Skeletal muscle tissue (tissue), 4 donors: ENCODE results near the gene IREB2. TPM values are rescaled to one million over a fixed set of nuclear protein-coding genes. Genes with fewer than 3 reads are reported as not detected.
"Not testable (repeated sequence)": the region's sequence is repeated elsewhere in the genome, so short reads cannot be mapped to it uniquely, and the experiment has no call there.

Experiments used
- H3K27ac ChIP-seq: one replicate; pipeline ENCODE4 v1.7.0; 2013; ENCODE audit warnings: mild to moderate bottlenecking, low read depth, low read length, inconsistent platforms
- H3K27me3 ChIP-seq, 3 donors: one replicate each; pipeline ENCODE4 v1.7.0; 2013; ENCODE audit warnings: low read length in 3 of 3; ENCODE audit not compliant: control insufficient read depth in 3 of 3, insufficient read depth in 3 of 3
- H3K36me3 ChIP-seq, 3 donors: one replicate each; pipeline ENCODE4 v1.7.0; 2013; ENCODE audit warnings: low read length in 3 of 3; ENCODE audit not compliant: control insufficient read depth in 3 of 3, insufficient read depth in 3 of 3
- H3K4me1 ChIP-seq, 3 donors: one replicate each; pipeline ENCODE4 v1.7.0; 2013; ENCODE audit warnings: low read length in 3 of 3, mild to moderate bottlenecking in 3 of 3; ENCODE audit not compliant: control insufficient read depth in 3 of 3, insufficient read depth in 3 of 3
- H3K4me3 ChIP-seq, 3 donors: one replicate each; pipeline ENCODE4 v1.7.0; 2013; ENCODE audit warnings: low read length in 3 of 3
- H3K9ac ChIP-seq, 3 donors: one replicate each; pipeline ENCODE4 v1.7.0; 2013; ENCODE audit warnings: low read length in 3 of 3, mild to moderate bottlenecking in 3 of 3, moderate library complexity in 2 of 3, low read depth in 1 of 3
- H3K9me3 ChIP-seq, 3 donors: one replicate each; pipeline ENCODE4 v1.7.0; 2013; ENCODE audit warnings: low read length in 3 of 3; ENCODE audit not compliant: control insufficient read depth in 3 of 3
- total RNA-seq: library from RNA; depleted of rRNA; stranded (reverse); fragments of >200 nt; gene quantifications from one replicate; pipeline ENCODE4 v1.2.3, GENCODE V29; 2014
- donor health status: Osteomylitis.

The IREB2 gene
- total RNA-seq, 1 donor from 2014 or later, result 35.0 TPM

GRCh38 chr15:78394981-78395616 is 42.9 kb upstream of the IREB2 start:
- Histone ChIP-seq H3K4me1 (no peaks in the 10 kb centered on the region), H3K27ac (no peak overlapping the region), H3K36me3 (no peaks in the 10 kb centered on the region), H3K27me3 (peaks cover 0 to 8% (median 4%) of the 10 kb centered on the region in 3 donors), H3K9ac (no peak overlapping the region), H3K4me3 (no peak overlapping the region), H3K9me3 (no peaks in the 10 kb centered on the region)

- no peak overlapping the region for H3K9ac ChIP-seq
- H3K27ac ChIP-seq, result no peak overlapping the region
- no peak overlapping the region for H3K4me3 ChIP-seq
- H3K27me3 ChIP-seq, result peaks cover 0 to 5% (median 0%) of the 10 kb centered on the region in 3 donors
- no peaks in the 10 kb centered on the region for H3K4me1 ChIP-seq
- no peaks in the 10 kb centered on the region for H3K9me3 ChIP-seq
- no peaks in the 10 kb centered on the region for H3K36me3 ChIP-seq
Observed at GRCh38 chr15:78396186-78396814, 41.7 kb upstream of the IREB2 start.

DNA sequence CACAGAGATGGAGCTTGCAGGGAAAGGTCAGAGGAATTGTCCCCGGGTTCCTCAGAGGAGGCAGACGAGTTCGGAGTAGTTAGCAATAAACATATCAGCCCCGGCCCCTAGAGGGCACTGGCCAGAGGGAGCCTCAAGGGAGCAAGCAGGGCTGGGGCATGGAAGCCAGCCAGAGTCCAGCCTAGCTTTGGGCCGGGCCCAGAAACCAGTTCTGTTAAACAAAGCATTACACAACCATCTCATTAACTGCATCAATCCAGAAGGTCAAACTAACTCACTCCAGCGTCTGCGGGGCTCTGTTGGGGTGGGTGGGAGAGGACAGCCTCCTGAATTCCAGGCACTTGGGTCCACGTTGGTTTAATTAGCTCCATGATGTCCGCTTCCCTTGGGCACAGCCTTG is 41.0 kb upstream of the IREB2 start:
- H3K36me3 ChIP-seq, result no peaks in the 10 kb centered on the region
- H3K27me3 ChIP-seq, result peaks cover 0 to 8% (median 6%) of the 10 kb centered on the region in 3 donors
- no peak overlapping the region for H3K27ac ChIP-seq
- H3K9ac ChIP-seq, result no peak overlapping the region
- H3K4me1 ChIP-seq, result no peaks in the 10 kb centered on the region
- no peaks in the 10 kb centered on the region for H3K9me3 ChIP-seq
- no peak overlapping the region for H3K4me3 ChIP-seq

GRCh38 chr15:78397382-78397781 is 40.6 kb upstream of the IREB2 start:
- H3K4me1 ChIP-seq, result no peaks in the 10 kb centered on the region
- no peaks in the 10 kb centered on the region for H3K36me3 ChIP-seq
- peaks cover 0 to 10% (median 8%) of the 10 kb centered on the region in 3 donors for H3K27me3 ChIP-seq
- H3K4me3 ChIP-seq, result no peak overlapping the region
- H3K9ac ChIP-seq, result no peak overlapping the region
- H3K9me3 ChIP-seq, result no peaks in the 10 kb centered on the region
- no peak overlapping the region for H3K27ac ChIP-seq

GRCh38 chr15:78398076-78398825 is 39.8 kb upstream of the IREB2 start:
- Histone ChIP-seq H3K9ac (no peak overlapping the region), H3K27ac (no peak overlapping the region), H3K36me3 (no peaks in the 10 kb centered on the region), H3K27me3 (peaks cover 0 to 10% (median 8%) of the 10 kb centered on the region in 3 donors), H3K9me3 (no peaks in the 10 kb centered on the region), H3K4me1 (no peaks in the 10 kb centered on the region), H3K4me3 (no peak overlapping the region)

GRCh38 chr15:78399091-78399490 is 38.9 kb upstream of the IREB2 start:
- Histone ChIP-seq H3K27me3 (peaks cover 0 to 13% (median 8%) of the 10 kb centered on the region in 3 donors), H3K4me3 (no peak overlapping the region)

GRCh38 chr15:78402061-78402610 is 35.9 kb upstream of the IREB2 start:
- no peak overlapping the region for H3K4me3 ChIP-seq
- H3K27ac ChIP-seq, result no peak overlapping the region
- H3K9me3 ChIP-seq, result no peaks in the 10 kb centered on the region
- H3K9ac ChIP-seq, result no peak overlapping the region
- peaks cover 0 to 27% (median 8%) of the 10 kb centered on the region in 3 donors for H3K27me3 ChIP-seq
- no peaks in the 10 kb centered on the region for H3K4me1 ChIP-seq
- H3K36me3 ChIP-seq, result no peaks in the 10 kb centered on the region

More at GRCh38 chr15:78399091-78399490, 38.9 kb upstream of the IREB2 start:
- Histone ChIP-seq H3K4me1 (no peaks in the 10 kb centered on the region), H3K9me3 (no peaks in the 10 kb centered on the region), H3K36me3 (no peaks in the 10 kb centered on the region), H3K9ac (no peak overlapping the region), H3K27ac (no peak overlapping the region)

- Histone ChIP-seq H3K36me3 (no peaks in the 10 kb centered on the region), H3K9me3 (no peaks in the 10 kb centered on the region), H3K27me3 (peaks cover 0 to 27% (median 15%) of the 10 kb centered on the region in 3 donors), H3K4me3 (no peak overlapping the region), H3K9ac (no peak overlapping the region), H3K27ac (no peak overlapping the region), H3K4me1 (no peaks in the 10 kb centered on the region)
Observed at GRCh38 chr15:78404125-78404524, 33.9 kb upstream of the IREB2 start.

- H3K4me3 ChIP-seq, H3K36me3 ChIP-seq, H3K9me3 ChIP-seq, H3K27ac ChIP-seq, H3K9ac ChIP-seq, H3K4me1 ChIP-seq: not testable (repeated sequence)
- H3K27me3 ChIP-seq, result peaks cover 0 to 27% (median 15%) of the 10 kb centered on the region in 3 donors
Observed at GRCh38 chr15:78404796-78405195, 33.2 kb upstream of the IREB2 start.
